HepG2 (cell line): ENCODE measurements around the gene ATP5F1E. TPM values are rescaled to one million over a fixed set of nuclear protein-coding genes. Genes with fewer than 3 reads are reported as not detected.

Experiments
- ATAC-seq: fragments of 200-7000 bp; cut with Tn5 transposase; 3 replicates; pipeline ENCODE4 v1.9.1; 2020; ENCODE audit warnings: mild to moderate bottlenecking, moderate library complexity
- BruUV-seq: library from RNA; stranded (reverse); fragments of 400-500 nt; replicated peaks from 2 replicates; lab custom pipeline; 2021; lab: Mats Ljungman, UMichigan
- CTCF ChIA-PET: fragments of 300-600 bp; formaldehyde crosslinking; extraction: SDS; loops from one replicate; lab custom pipeline; 2021; ENCODE audit warnings: low total read pairs, inconsistent platforms, low intra/inter-chr PET ratio; lab: Yijun Ruan, JAX
- POLR2A ChIA-PET: fragments of 350-600 bp; sonication (Branson Sonifier 250); formaldehyde crosslinking; loops from one replicate; lab custom pipeline; 2020; ENCODE audit warnings: antibody characterized with exemption, inconsistent platforms; lab: Yijun Ruan, JAX
- DNase-seq: peaks from one replicate; pipeline ENCODE4 v3.0.0-alpha.2; 2015; ENCODE audit warnings: low spot score
- FAIRE-seq: peaks from 3 replicates; lab custom pipeline; 2011; peaks lifted over from hg19 to GRCh38; lab: Jason Lieb, UNC
- H2AFZ ChIP-seq: one replicate; pipeline ENCODE4 v1.6.1; 2011; ENCODE audit warnings: low read length, inconsistent platforms
- H3K27ac ChIP-seq: fragments of 300-600 bp; 3 replicates; pipeline ENCODE4 v1.8.0; 2011; ENCODE audit warnings: mixed run types, mild to moderate bottlenecking, mixed read lengths, low read length, inconsistent platforms; ENCODE audit not compliant: insufficient read depth; ENCODE audit errors: extremely low read length
- H3K27me3 ChIP-seq, 2 experiments: fragments of 200-600 bp in 1 of 2; 2 replicates in 1 of 2; 3 replicates in 1 of 2; pipeline versions ENCODE4 v1.6.0 to v1.8.0; 2011; ENCODE audit warnings: low read length in 2 of 2, mild to moderate bottlenecking in 2 of 2, moderate library complexity in 2 of 2, inconsistent platforms in 1 of 2; ENCODE audit not compliant: insufficient read depth in 2 of 2, control insufficient read depth in 1 of 2
- H3K36me3 ChIP-seq, 2 experiments: fragments of 200-600 bp in 1 of 2; replicated peaks in 1 of 2; 2 replicates in 1 of 2; 3 replicates in 1 of 2; pipeline versions ENCODE4 v1.5.1 to v1.8.0; 2011; ENCODE audit warnings: low read length in 2 of 2, inconsistent platforms in 1 of 2; ENCODE audit not compliant: insufficient read depth in 2 of 2, control insufficient read depth in 1 of 2
- H3K4me1 ChIP-seq: 2 replicates; pipeline ENCODE4 v1.5.1; 2012; ENCODE audit warnings: low read length, inconsistent platforms; ENCODE audit not compliant: insufficient read depth
- H3K4me2 ChIP-seq: 2 replicates; pipeline ENCODE4 v1.6.0; 2011; ENCODE audit warnings: low read depth, low read length, inconsistent platforms
- H3K4me3 ChIP-seq, 3 experiments: fragments of 200-600 bp in 1 of 3; sonication (generic), shearing (Covaris generic) in 1 of 3; replicated peaks in 1 of 3; 2 replicates each; pipeline ENCODE4 v1.5.1; 2011 to 2016; ENCODE audit warnings: low read length in 3 of 3, inconsistent platforms in 2 of 3, low read depth in 2 of 3, mild to moderate bottlenecking in 2 of 3, control low read depth in 1 of 3, mixed read lengths in 1 of 3; ENCODE audit not compliant: insufficient read depth in 1 of 3
- H3K79me2 ChIP-seq: one replicate; pipeline ENCODE4 v1.6.1; 2011; ENCODE audit warnings: low read length, inconsistent platforms; ENCODE audit not compliant: insufficient read depth
- H3K9ac ChIP-seq: 2 replicates; pipeline ENCODE4 v1.6.0; 2011; ENCODE audit warnings: mild to moderate bottlenecking, low read depth, low read length, inconsistent platforms; ENCODE audit not compliant: insufficient read depth
- H3K9me3 ChIP-seq: 2 replicates; pipeline ENCODE4 v1.5.1; 2012; ENCODE audit warnings: mild to moderate bottlenecking, low read length
- H4K20me1 ChIP-seq: 2 replicates; pipeline ENCODE4 v1.6.0; 2011; ENCODE audit warnings: inconsistent platforms, mild to moderate bottlenecking, low read length, moderate library complexity; ENCODE audit not compliant: insufficient read depth
- ELF1 ChIP-seq: sonication (generic); formaldehyde crosslinking; IDR thresholded peaks from 2 replicates; pipeline ENCODE4 v1.4.0; 2020; ENCODE audit warnings: missing genetic modification reagents
- KDM5B ChIP-seq: sonication (generic); formaldehyde crosslinking; IDR thresholded peaks from 2 replicates; pipeline ENCODE4 v1.4.0; 2020; ENCODE audit warnings: missing genetic modification reagents, mild to moderate bottlenecking, borderline replicate concordance
- NR1H2 ChIP-seq: sonication (generic); formaldehyde crosslinking; IDR thresholded peaks from 2 replicates; pipeline ENCODE4 v1.8.1; 2022; ENCODE audit warnings: low read depth, missing genetic modification reagents, borderline replicate concordance
- RBM22 ChIP-seq: fragments of 200-400 bp; formaldehyde crosslinking; optimal IDR thresholded peaks from 2 replicates; pipeline ENCODE3; 2017; ENCODE audit warnings: mild to moderate bottlenecking, low read length, moderate library complexity
- YY1 ChIP-seq: IDR thresholded peaks from 2 replicates; pipeline ENCODE4 v1.6.1; 2011; ENCODE audit warnings: low read length, low read depth, moderate library complexity, mild to moderate bottlenecking; ENCODE audit not compliant: insufficient read depth, insufficient replicate concordance
- WGBS: methylation state at CpG from one replicate; pipeline ENCODE4 v1.1.6; 2017; ENCODE audit warnings: low lambda C conversion rate; 5-methylcytosine and 5-hydroxymethylcytosine counted together
- in situ Hi-C: cut with HindIII; loops from 2 replicates; pipeline ENCODE4 v1.10.0; 2017; ENCODE audit warnings: low pct_unique_long_range_greater_than_20kb; ENCODE audit not compliant: extremely low pct_ligation_motif_present
- intact Hi-C: fragments of 100-400 bp; cut with micrococcal nuclease; formaldehyde crosslinking; loops from one replicate; pipeline ENCODE4 v1.10.0; 2022; ENCODE audit not compliant: unreplicated experiment
- polyA plus RNA-seq, 8 experiments: library from polyadenylated mRNA; depleted of rRNA in 3 of 8; stranded (reverse) in 7 of 8; unstranded in 1 of 8; fragments of >200 nt; fragmentation: Illumina TruSeq in 4 of 8; extraction: Trizol in 4 of 8; gene quantifications; 2 replicates each; pipeline versions ENCODE4 v1.2.1 to v1.2.3, GENCODE V29; 2011 to 2016; ENCODE audit warnings: low read depth in 4 of 8, missing spikeins in 1 of 8, mixed read lengths in 1 of 8; ENCODE audit not compliant: insufficient read depth in 1 of 8
- total RNA-seq, 5 experiments: library from RNA; depleted of rRNA; stranded (reverse); fragments of >200 nt; fragmentation: Illumina TruSeq; extraction: Trizol; gene quantifications; 2 replicates each; pipeline ENCODE4 v1.2.3, GENCODE V29; 2016; ENCODE audit warnings: low read depth in 1 of 5

Gene ATP5F1E
- total and polyA plus RNA-seq, 2 of the 13 experiments (the other 11 are each of a cell fraction or from before 2014, with no cell fraction given): 121 to 134 TPM

GRCh38 chr20:58987790-58988564 lies 44.2 kb downstream of the ATP5F1E start (continued):
- TF ChIP-seq KDM5B: no peak
- TF ChIP-seq NR1H2 (CRISPR knock-in tag): no peak
- no peak for TF ChIP-seq YY1
- TF ChIP-seq, all 625 proteins: peak for 4

- TF ChIP-seq ELF1 (CRISPR knock-in tag) (no peak), RBM22 (peak; percentile 51)
- H4K20me1 ChIP-seq: peaks cover 21% of the 10 kb centered on the region
- no peak overlapping the region for H3K4me3 ChIP-seq
- WGBS: 95% methylated on average over 8 of the region's 8 CpGs
- no peak for DNase-seq
- H3K27me3 ChIP-seq: no peaks in the 10 kb centered on the region
- no peak for ATAC-seq
- H3K4me1 ChIP-seq: peaks cover 74% of the 10 kb centered on the region
- H3K9me3 ChIP-seq: no peaks in the 10 kb centered on the region
- H3K4me2 ChIP-seq: no peak overlapping the region
- H3K79me2 ChIP-seq: peaks cover 43% of the 10 kb centered on the region
- CTCF ChIA-PET: no interaction called here
- no TSS peak for BruUV-seq
- POLR2A ChIA-PET: no interaction called here
- H3K27ac ChIP-seq: no peak overlapping the region
- intact Hi-C loops (no loop called here), in situ Hi-C loops (no loop called here)
- H3K9ac ChIP-seq: no peak overlapping the region
- H3K36me3 ChIP-seq: peaks cover 43 to 68% of the 10 kb centered on the region in 2 experiments
- FAIRE-seq: no peak
- no peak overlapping the region for H2AFZ ChIP-seq
Measured at GRCh38 chr20:58986968-58987517, 45.1 kb downstream of the ATP5F1E start.
